DMS53 (cell line): Measurements from ENCODE around the gene CFAP161.
"Not testable (repeated sequence)": the region's sequence is repeated elsewhere in the genome, so short reads cannot be mapped to it uniquely, and the experiment has no call there.

Experiments
- DNase-seq: peaks from one replicate; lab custom pipeline; 2025; lab: John Stamatoyannopoulos, UW

The CFAP161 gene

GRCh38 chr15:81107889-81108288, 26.2 kb upstream of the CFAP161 start:
- DNase-seq, result no peak

GRCh38 chr15:81108427-81108826, 25.6 kb upstream of the CFAP161 start:
- DNase-seq, result no peak

GRCh38 chr15:81111018-81111417, 23.1 kb upstream of the CFAP161 start:
- DNase-seq, result no peak

- no peak for DNase-seq
These were observed 22.3 kb upstream of the CFAP161 start for GRCh38 chr15:81111510-81112470.

- DNase-seq, result no peak
These were observed 20.8 kb upstream of the CFAP161 start for GRCh38 chr15:81113204-81113657.

- no peak for DNase-seq
These were observed 20.2 kb upstream of the CFAP161 start for GRCh38 chr15:81113861-81114291.

GRCh38 chr15:81115054-81115939, 18.8 kb upstream of the CFAP161 start:
- DNase-seq, result no peak

- DNase-seq, result no peak
These were observed 16.9 kb upstream of the CFAP161 start for GRCh38 chr15:81117136-81117535.

- DNase-seq, result no peak
These were observed 16.5 kb upstream of the CFAP161 start for GRCh38 chr15:81117581-81117980.

GRCh38 chr15:81118361-81118760, 15.7 kb upstream of the CFAP161 start:
- peak; percentile 20 for DNase-seq

- DNase-seq, result peak; percentile 3
These were observed 14.0 kb upstream of the CFAP161 start for GRCh38 chr15:81120069-81120468.

- no peak for DNase-seq
These were observed 7.2 kb upstream of the CFAP161 start for GRCh38 chr15:81126892-81127291.

GRCh38 chr15:81141478-81141877, 7.4 kb downstream of the CFAP161 start:
- not testable (repeated sequence) for DNase-seq

GRCh38 chr15:81146006-81146405, 11.9 kb downstream of the CFAP161 start:
- DNase-seq, result no peak

- no peak for DNase-seq
These were observed 12.4 kb downstream of the CFAP161 start for GRCh38 chr15:81146466-81146865.

- no peak for DNase-seq
These were observed 17.3 kb downstream of the CFAP161 start for GRCh38 chr15:81151389-81151788.

GRCh38 chr15:81152339-81152738, 18.3 kb downstream of the CFAP161 start:
- DNase-seq, result no peak

- no peak for DNase-seq
These were observed 18.7 kb downstream of the CFAP161 start for GRCh38 chr15:81152799-81153198.

- peak; percentile 64 for DNase-seq
These were observed 21.5 kb downstream of the CFAP161 start for GRCh38 chr15:81155375-81156218.

GRCh38 chr15:81156324-81156723, 22.3 kb downstream of the CFAP161 start:
- DNase-seq, result no peak

- no peak for DNase-seq
These were observed 23.3 kb downstream of the CFAP161 start for GRCh38 chr15:81157195-81157938.
